Measurements from ENCODE around the gene CD163L1.

GRCh38 chr12:7493006-7493405, 49.1 kb upstream of the CD163L1 start:
- no peak for TF ChIP-seq EZH2phosphoT487 (IDR thresholded peaks at IDR 0.05; ENCODE audit: low read length)
- TF ChIP-seq CTCF (IDR thresholded peaks at IDR 0.05; ENCODE audit: low read length) = no peak
- no peak for TF ChIP-seq EZH2 (optimal IDR thresholded peaks at IDR 0.05; ENCODE audit: low read depth, low read length)
